Measurements from ENCODE around the gene NLRP9.

GRCh38 chr19:55696301-55697068 lies 41.7 kb downstream of the NLRP9 start:
- TF ChIP-seq CEBPB (IDR thresholded peaks at IDR 0.05; ENCODE audit: low read depth) = no peak
- TF ChIP-seq, protein P1, sequence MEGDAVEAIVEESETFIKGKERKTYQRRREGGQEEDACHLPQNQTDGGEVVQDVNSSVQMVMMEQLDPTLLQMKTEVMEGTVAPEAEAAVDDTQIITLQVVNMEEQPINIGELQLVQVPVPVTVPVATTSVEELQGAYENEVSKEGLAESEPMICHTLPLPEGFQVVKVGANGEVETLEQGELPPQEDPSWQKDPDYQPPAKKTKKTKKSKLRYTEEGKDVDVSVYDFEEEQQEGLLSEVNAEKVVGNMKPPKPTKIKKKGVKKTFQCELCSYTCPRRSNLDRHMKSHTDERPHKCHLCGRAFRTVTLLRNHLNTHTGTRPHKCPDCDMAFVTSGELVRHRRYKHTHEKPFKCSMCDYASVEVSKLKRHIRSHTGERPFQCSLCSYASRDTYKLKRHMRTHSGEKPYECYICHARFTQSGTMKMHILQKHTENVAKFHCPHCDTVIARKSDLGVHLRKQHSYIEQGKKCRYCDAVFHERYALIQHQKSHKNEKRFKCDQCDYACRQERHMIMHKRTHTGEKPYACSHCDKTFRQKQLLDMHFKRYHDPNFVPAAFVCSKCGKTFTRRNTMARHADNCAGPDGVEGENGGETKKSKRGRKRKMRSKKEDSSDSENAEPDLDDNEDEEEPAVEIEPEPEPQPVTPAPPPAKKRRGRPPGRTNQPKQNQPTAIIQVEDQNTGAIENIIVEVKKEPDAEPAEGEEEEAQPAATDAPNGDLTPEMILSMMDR (IDR thresholded peaks at IDR 0.05 in 2 of 3, conservative IDR thresholded peaks at IDR 0.05 in 1 of 3; ENCODE audit: borderline replicate concordance in 1 of 3, insufficient read depth in 1 of 3, low read depth in 2 of 3, low read length in 2 of 3) = no peak
- no peak for TF ChIP-seq POLR2AphosphoS5 (IDR thresholded peaks at IDR 0.05; ENCODE audit: low read depth, low read length)
- TF ChIP-seq, protein P2, sequence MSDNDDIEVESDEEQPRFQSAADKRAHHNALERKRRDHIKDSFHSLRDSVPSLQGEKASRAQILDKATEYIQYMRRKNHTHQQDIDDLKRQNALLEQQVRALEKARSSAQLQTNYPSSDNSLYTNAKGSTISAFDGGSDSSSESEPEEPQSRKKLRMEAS (IDR thresholded peaks at IDR 0.05) = no peak
- no peak for TF ChIP-seq EZH2phosphoT487 (IDR thresholded peaks at IDR 0.05; ENCODE audit: borderline replicate concordance)
- TF ChIP-seq RAD21 (IDR thresholded peaks at IDR 0.05; ENCODE audit: low read depth) = no peak
